GM23338 (cell line): Measurements from ENCODE around the gene SCN1B. TPM values are rescaled to one million over a fixed set of nuclear protein-coding genes. Genes with fewer than 3 reads are reported as not detected.

Experiments
- ATAC-seq: fragments of 200-7000 bp; cut with Tn5 transposase; 3 replicates; pipeline ENCODE4 v1.9.1; 2020
- DNase-seq: peaks from one replicate; pipeline ENCODE4 v3.0.0-alpha.2; 2015; ENCODE audit warnings: low spot score
- H2AFZ ChIP-seq: fragments of 200-600 bp; sonication (generic); 2 replicates; pipeline ENCODE4 v1.8.0; 2016; ENCODE audit warnings: antibody characterized with exemption, mild to moderate bottlenecking, moderate library complexity
- H3F3A ChIP-seq: fragments of 200-600 bp; sonication (generic); replicated peaks from 2 replicates; pipeline ENCODE4 v1.8.0; 2017; ENCODE audit warnings: antibody characterized with exemption, mixed run types, low read depth
- H3K27ac ChIP-seq: fragments of 200-600 bp; sonication (generic); 2 replicates; pipeline ENCODE4 v1.6.1; 2016; ENCODE audit warnings: low read depth
- H3K27me3 ChIP-seq: fragments of 200-600 bp; sonication (generic); 2 replicates; pipeline ENCODE4 v1.8.0; 2016; ENCODE audit warnings: mild to moderate bottlenecking, mixed run types, moderate library complexity; ENCODE audit not compliant: insufficient read depth
- H3K36me3 ChIP-seq: fragments of 200-600 bp; sonication (generic); 2 replicates; pipeline ENCODE4 v1.8.0; 2016; ENCODE audit warnings: mild to moderate bottlenecking; ENCODE audit not compliant: insufficient read depth
- H3K4me1 ChIP-seq: fragments of 200-600 bp; sonication (generic); 2 replicates; pipeline ENCODE4 v1.8.0; 2016; ENCODE audit warnings: mild to moderate bottlenecking, moderate library complexity; ENCODE audit not compliant: insufficient read depth
- H3K4me2 ChIP-seq: fragments of 200-600 bp; sonication (generic); 2 replicates; pipeline ENCODE4 v1.7.1; 2017; ENCODE audit warnings: mixed run types
- H3K4me3 ChIP-seq: fragments of 200-600 bp; sonication (generic); 2 replicates; pipeline ENCODE4 v1.6.1; 2016; ENCODE audit warnings: mixed run types
- H3K79me2 ChIP-seq: fragments of 200-600 bp; sonication (generic); replicated peaks from 2 replicates; pipeline ENCODE4 v1.8.0; 2017; ENCODE audit warnings: mild to moderate bottlenecking; ENCODE audit not compliant: insufficient read depth
- H3K9me2 ChIP-seq: fragments of 200-600 bp; sonication (generic); 2 replicates; pipeline ENCODE4 v1.8.0; 2017; ENCODE audit not compliant: insufficient read depth
- H4K20me1 ChIP-seq: fragments of 200-600 bp; sonication (generic); replicated peaks from 2 replicates; pipeline ENCODE4 v1.8.0; 2017; ENCODE audit warnings: mild to moderate bottlenecking; ENCODE audit not compliant: insufficient read depth
- H3K27ac Mint-ChIP-seq: 2 replicates; pipeline ENCODE4 v1.8.0; 2020; ENCODE audit warnings: inconsistent platforms, mild to moderate bottlenecking, moderate library complexity, mixed read lengths
- H3K27me3 Mint-ChIP-seq: 3 replicates; pipeline ENCODE4 v1.8.0; 2022; ENCODE audit warnings: low read depth, mild to moderate bottlenecking, moderate library complexity, mixed read lengths, inconsistent platforms; ENCODE audit not compliant: insufficient read depth, poor library complexity
- H3K36me3 Mint-ChIP-seq: 3 replicates; pipeline ENCODE4 v1.8.0; 2021; ENCODE audit warnings: low read depth, mild to moderate bottlenecking, inconsistent platforms, moderate library complexity, mixed read lengths
- H3K4me1 Mint-ChIP-seq: 3 replicates; pipeline ENCODE4 v1.8.0; 2020; ENCODE audit warnings: mild to moderate bottlenecking, inconsistent platforms, mixed read lengths
- H3K4me3 Mint-ChIP-seq: 3 replicates; pipeline ENCODE4 v1.8.0; 2021; ENCODE audit warnings: moderate library complexity, mild to moderate bottlenecking, inconsistent platforms, mixed read lengths
- H3K9me3 Mint-ChIP-seq: 3 replicates; pipeline ENCODE4 v1.8.0; 2020; ENCODE audit warnings: moderate library complexity, mild to moderate bottlenecking, inconsistent platforms, mixed read lengths
- CREB1 ChIP-seq: fragments of 250-450 bp; sonication (Bioruptor Pico); IDR thresholded peaks from 2 replicates; pipeline ENCODE4 v1.5.0; 2020; ENCODE audit warnings: low read depth, mild to moderate bottlenecking, moderate library complexity
- CTCF ChIP-seq, 2 experiments: fragments of 200-600 bp in 1 of 2; sonication (generic) in 1 of 2; conservative IDR thresholded peaks; 2 replicates each; pipeline versions ENCODE4 v1.5.1 to v1.6.1; 2016 to 2017; ENCODE audit warnings: antibody characterized with exemption in 2 of 2, low read depth in 2 of 2, mild to moderate bottlenecking in 2 of 2, moderate library complexity in 1 of 2
- ETS1 ChIP-seq: IDR thresholded peaks from 2 replicates; pipeline ENCODE4 v1.6.1; 2016; ENCODE audit warnings: antibody characterized with exemption
- EZH2 ChIP-seq: fragments of 200-600 bp; sonication (generic); IDR thresholded peaks from one replicate; pipeline ENCODE4 v1.8.0; 2017; ENCODE audit warnings: antibody characterized with exemption, mild to moderate bottlenecking, low read depth; ENCODE audit not compliant: unreplicated experiment
- EZH2phosphoT487 ChIP-seq: fragments of 200-600 bp; sonication (generic); IDR thresholded peaks from one replicate; pipeline ENCODE4 v1.8.1; 2018; ENCODE audit warnings: antibody characterized with exemption; ENCODE audit not compliant: unreplicated experiment
- JUNB ChIP-seq: IDR thresholded peaks from one replicate; pipeline ENCODE4 v1.6.1; 2016; ENCODE audit warnings: antibody characterized with exemption; ENCODE audit not compliant: unreplicated experiment
- NANOG ChIP-seq: IDR thresholded peaks from 2 replicates; pipeline ENCODE4 v1.6.1; 2016; ENCODE audit warnings: antibody characterized with exemption, borderline replicate concordance
- POLR2AphosphoS5 ChIP-seq: IDR thresholded peaks from 2 replicates; pipeline ENCODE4 v1.6.1; 2016; ENCODE audit warnings: antibody characterized with exemption, low read depth
- STAT1 ChIP-seq: IDR thresholded peaks from one replicate; pipeline ENCODE4 v1.6.1; 2016; ENCODE audit warnings: antibody characterized with exemption; ENCODE audit not compliant: unreplicated experiment
- ZNF114 ChIP-seq: fragments of 250-450 bp; sonication (Bioruptor Pico); IDR thresholded peaks from 2 replicates; pipeline ENCODE4 v1.5.0; 2020; ENCODE audit warnings: mild to moderate bottlenecking, moderate library complexity
- ZNF331 ChIP-seq: fragments of 250-450 bp; sonication (Bioruptor Pico); IDR thresholded peaks from 2 replicates; pipeline ENCODE4 v1.5.0; 2020; ENCODE audit warnings: low read depth, mild to moderate bottlenecking, moderate library complexity
- polyA plus RNA-seq: library from polyadenylated mRNA; unstranded; fragments of >200 nt; fragmentation: Nextera tagmentation; extraction: Ambion mirVana; gene quantifications from 2 replicates; pipeline ENCODE4 v1.2.1, GENCODE V29; 2016
- total RNA-seq: library from RNA; depleted of rRNA; stranded (reverse); fragments of >200 nt; shearing (Covaris generic); gene quantifications from 2 replicates; pipeline ENCODE4 v1.2.3, GENCODE V29; 2014
- TF ChIP-seq, protein P1 (sequence below): fragments of 250-450 bp; sonication (Bioruptor Pico); IDR thresholded peaks from 2 replicates; pipeline ENCODE4 v1.5.0; 2020; ENCODE audit warnings: mild to moderate bottlenecking, moderate library complexity

The SCN1B gene
- total and polyA plus RNA-seq, 2 experiments from 2014 or later, result 1.7 to 4.8 TPM

DNA sequence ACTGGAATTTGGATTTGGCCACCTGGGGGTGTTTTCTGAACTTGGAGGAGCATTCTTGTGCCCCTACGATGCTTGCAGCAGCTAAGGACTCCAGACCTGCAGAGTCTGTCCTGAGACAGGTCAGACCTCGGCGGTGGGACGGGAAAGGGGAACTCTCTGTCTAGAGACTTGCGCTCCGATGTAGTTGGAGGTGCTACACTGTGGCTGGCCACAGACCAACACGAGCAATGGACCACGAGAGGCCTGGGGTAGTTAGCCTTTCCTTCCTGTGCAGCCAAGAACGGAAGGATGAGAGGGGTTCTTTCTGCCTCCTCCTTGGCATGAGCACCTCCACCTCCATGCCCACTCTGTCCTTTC, 36.0 kb upstream of the SCN1B start (continued):
- TF ChIP-seq NANOG (no peak), STAT1 (no peak), POLR2AphosphoS5 (no peak)

DNA sequence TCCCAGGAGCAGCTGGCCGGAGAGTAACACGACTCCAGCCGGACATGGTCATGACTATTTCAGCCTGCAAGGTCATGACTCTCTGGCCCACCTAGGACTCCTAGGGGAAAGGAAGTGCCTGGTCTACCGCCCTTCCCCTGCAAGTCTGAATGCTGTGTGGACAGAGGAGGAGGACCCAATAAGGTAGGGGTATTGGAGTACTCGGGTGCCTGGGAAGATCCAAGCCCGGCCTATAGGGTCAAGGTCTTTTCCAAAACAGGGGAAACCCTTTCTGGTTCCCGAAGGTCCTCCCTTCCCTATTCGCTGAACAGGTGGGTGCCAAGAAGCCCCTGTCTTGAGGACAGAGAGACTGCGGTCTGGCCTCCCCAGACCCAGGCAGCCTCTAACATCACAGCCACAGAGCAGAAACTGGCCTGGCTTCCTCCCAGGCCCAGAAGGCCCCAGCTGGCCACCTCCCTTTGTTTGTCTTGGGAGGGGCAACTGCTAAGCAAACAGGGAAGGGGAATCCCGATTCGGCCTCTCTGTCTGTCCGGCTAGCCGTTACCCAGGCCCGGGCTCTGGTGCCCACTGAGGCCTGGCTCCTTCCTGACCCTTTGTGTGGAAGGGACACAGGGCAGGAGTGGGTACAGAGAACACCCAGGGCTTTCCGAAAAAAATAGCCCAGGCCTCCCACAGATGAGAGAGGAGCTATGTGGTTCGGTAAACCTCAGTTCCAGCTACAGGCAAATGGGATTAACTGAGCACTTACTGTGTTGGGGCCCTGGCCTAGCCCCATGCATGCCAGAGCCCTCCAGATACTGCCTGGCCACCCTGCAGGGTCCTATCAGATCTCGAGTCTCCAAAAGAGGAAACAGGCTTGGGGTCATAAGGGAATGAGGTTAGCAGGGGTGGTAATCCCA, 35.4 kb upstream of the SCN1B start:
- Mint-ChIP-seq H3K9me3 (peaks cover 14% of the 10 kb centered on the region), H3K27ac (no peak overlapping the region), H3K4me1 (peaks cover 26% of the 10 kb centered on the region), H3K4me3 (no peak overlapping the region), H3K27me3 (peaks cover 23% of the 10 kb centered on the region), H3K36me3 (no peaks in the 10 kb centered on the region; the same call in 2 of the 3 replicates)
- Histone ChIP-seq H3K79me2 (no peaks in the 10 kb centered on the region), H3F3A (peaks cover 15% of the 10 kb centered on the region), H3K4me2 (no peak overlapping the region), H3K4me3 (no peak overlapping the region), H3K27me3 (no peaks in the 10 kb centered on the region), H3K4me1 (peaks cover 28% of the 10 kb centered on the region), H3K9me2 (no peaks in the 10 kb centered on the region), H3K27ac (no peak overlapping the region), H3K36me3 (no peaks in the 10 kb centered on the region), H2AFZ (no peak overlapping the region), H4K20me1 (no peaks in the 10 kb centered on the region)
- ATAC-seq (no peak), DNase-seq (no peak)
- TF ChIP-seq ZNF114 (CRISPR knock-in tag), result no peak
- TF ChIP-seq EZH2, result no peak
- TF ChIP-seq ZNF331, result no peak
- TF ChIP-seq EZH2phosphoT487, result no peak
- TF ChIP-seq, protein P1, sequence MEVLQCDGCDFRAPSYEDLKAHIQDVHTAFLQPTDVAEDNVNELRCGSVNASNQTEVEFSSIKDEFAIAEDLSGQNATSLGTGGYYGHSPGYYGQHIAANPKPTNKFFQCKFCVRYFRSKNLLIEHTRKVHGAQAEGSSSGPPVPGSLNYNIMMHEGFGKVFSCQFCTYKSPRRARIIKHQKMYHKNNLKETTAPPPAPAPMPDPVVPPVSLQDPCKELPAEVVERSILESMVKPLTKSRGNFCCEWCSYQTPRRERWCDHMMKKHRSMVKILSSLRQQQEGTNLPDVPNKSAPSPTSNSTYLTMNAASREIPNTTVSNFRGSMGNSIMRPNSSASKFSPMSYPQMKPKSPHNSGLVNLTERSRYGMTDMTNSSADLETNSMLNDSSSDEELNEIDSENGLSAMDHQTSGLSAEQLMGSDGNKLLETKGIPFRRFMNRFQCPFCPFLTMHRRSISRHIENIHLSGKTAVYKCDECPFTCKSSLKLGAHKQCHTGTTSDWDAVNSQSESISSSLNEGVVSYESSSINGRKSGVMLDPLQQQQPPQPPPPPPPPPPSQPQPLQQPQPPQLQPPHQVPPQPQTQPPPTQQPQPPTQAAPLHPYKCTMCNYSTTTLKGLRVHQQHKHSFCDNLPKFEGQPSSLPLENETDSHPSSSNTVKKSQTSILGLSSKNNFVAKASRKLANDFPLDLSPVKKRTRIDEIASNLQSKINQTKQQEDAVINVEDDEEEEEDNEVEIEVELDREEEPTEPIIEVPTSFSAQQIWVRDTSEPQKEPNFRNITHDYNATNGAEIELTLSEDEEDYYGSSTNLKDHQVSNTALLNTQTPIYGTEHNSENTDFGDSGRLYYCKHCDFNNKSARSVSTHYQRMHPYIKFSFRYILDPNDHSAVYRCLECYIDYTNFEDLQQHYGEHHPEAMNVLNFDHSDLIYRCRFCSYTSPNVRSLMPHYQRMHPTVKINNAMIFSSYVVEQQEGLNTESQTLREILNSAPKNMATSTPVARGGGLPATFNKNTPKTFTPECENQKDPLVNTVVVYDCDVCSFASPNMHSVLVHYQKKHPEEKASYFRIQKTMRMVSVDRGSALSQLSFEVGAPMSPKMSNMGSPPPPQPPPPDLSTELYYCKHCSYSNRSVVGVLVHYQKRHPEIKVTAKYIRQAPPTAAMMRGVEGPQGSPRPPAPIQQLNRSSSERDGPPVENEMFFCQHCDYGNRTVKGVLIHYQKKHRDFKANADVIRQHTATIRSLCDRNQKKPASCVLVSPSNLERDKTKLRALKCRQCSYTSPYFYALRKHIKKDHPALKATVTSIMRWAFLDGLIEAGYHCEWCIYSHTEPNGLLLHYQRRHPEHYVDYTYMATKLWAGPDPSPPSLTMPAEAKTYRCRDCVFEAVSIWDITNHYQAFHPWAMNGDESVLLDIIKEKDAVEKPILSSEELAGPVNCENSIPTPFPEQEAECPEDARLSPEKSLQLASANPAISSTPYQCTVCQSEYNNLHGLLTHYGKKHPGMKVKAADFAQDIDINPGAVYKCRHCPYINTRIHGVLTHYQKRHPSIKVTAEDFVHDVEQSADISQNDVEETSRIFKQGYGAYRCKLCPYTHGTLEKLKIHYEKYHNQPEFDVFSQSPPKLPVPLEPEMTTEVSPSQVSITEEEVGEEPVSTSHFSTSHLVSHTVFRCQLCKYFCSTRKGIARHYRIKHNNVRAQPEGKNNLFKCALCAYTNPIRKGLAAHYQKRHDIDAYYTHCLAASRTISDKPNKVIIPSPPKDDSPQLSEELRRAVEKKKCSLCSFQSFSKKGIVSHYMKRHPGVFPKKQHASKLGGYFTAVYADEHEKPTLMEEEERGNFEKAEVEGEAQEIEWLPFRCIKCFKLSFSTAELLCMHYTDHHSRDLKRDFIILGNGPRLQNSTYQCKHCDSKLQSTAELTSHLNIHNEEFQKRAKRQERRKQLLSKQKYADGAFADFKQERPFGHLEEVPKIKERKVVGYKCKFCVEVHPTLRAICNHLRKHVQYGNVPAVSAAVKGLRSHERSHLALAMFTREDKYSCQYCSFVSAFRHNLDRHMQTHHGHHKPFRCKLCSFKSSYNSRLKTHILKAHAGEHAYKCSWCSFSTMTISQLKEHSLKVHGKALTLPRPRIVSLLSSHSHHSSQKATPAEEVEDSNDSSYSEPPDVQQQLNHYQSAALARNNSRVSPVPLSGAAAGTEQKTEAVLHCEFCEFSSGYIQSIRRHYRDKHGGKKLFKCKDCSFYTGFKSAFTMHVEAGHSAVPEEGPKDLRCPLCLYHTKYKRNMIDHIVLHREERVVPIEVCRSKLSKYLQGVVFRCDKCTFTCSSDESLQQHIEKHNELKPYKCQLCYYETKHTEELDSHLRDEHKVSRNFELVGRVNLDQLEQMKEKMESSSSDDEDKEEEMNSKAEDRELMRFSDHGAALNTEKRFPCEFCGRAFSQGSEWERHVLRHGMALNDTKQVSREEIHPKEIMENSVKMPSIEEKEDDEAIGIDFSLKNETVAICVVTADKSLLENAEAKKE (CRISPR knock-in tag), result no peak
- no peak for TF ChIP-seq POLR2AphosphoS5
- TF ChIP-seq CTCF (conservative IDR thresholded peaks at IDR 0.05; ENCODE audit: low read depth in 2 of 2), result no peak
- no peak for TF ChIP-seq STAT1
- no peak for TF ChIP-seq ETS1
- no peak for TF ChIP-seq CREB1 (CRISPR knock-in tag)
- no peak for TF ChIP-seq NANOG
- TF ChIP-seq JUNB, result no peak
